OCI-LY3 (cell line): ENCODE data around the gene DNAH11.

Experiments
- CTCF ChIP-seq: fragments of 200-600, 300-600 bp; sonication (generic); IDR thresholded peaks from 2 replicates; pipeline ENCODE4 v1.5.1; 2014; ENCODE audit warnings: antibody characterized with exemption, low read length, low read depth
- EZH2phosphoT487 ChIP-seq: fragments of 200-600 bp; shearing (Covaris generic); IDR thresholded peaks from 2 replicates; pipeline ENCODE4 v1.6.1; 2018; ENCODE audit warnings: antibody characterized with exemption, mixed run types, low read depth

GRCh38 chr7:21757537-21758282, 214.9 kb downstream of the DNAH11 start:
- no peak for TF ChIP-seq CTCF
- TF ChIP-seq EZH2phosphoT487 = no peak
